IMR-90 (cell line): Measurements from ENCODE around the gene AGK. TPM values are rescaled to one million over a fixed set of nuclear protein-coding genes. Genes with fewer than 3 reads are reported as not detected.

ENCODE experiments used
- ATAC-seq: fragments of 200-7000 bp; cut with Tn5 transposase; 2 replicates; pipeline ENCODE4 v1.9.1; 2020; ENCODE audit warnings: low read depth, mild to moderate bottlenecking, moderate library complexity
- BruUV-seq: library from RNA; stranded (reverse); fragments of 400-500 nt; replicated peaks from 2 replicates; lab custom pipeline; 2021; lab: Mats Ljungman, UMichigan
- CTCF ChIA-PET: fragments of 300-600 bp; formaldehyde crosslinking; extraction: SDS; loops from one replicate; lab custom pipeline; 2021; ENCODE audit warnings: antibody characterized with exemption; lab: Yijun Ruan, JAX
- POLR2A ChIA-PET: fragments of 300-600 bp; sonication (Branson Sonifier 250); formaldehyde crosslinking; loops from one replicate; lab custom pipeline; 2022; ENCODE audit warnings: antibody characterized with exemption; ENCODE audit not compliant: unreplicated experiment; lab: Charles Lee
- DNase-seq: peaks from one replicate; pipeline ENCODE4 v3.0.0; 2013
- H2AFZ ChIP-seq: replicated peaks from 2 replicates; pipeline ENCODE3; 2013; ENCODE audit warnings: low read length, mild to moderate bottlenecking; ENCODE audit not compliant: poor library complexity
- H2AK5ac ChIP-seq: 2 replicates; pipeline ENCODE4 v1.6.1; 2013; ENCODE audit warnings: low read depth, low read length, inconsistent platforms
- H2AK9ac ChIP-seq: replicated peaks from 2 replicates; pipeline ENCODE3; 2013; ENCODE audit warnings: mild to moderate bottlenecking, low read depth, low read length, moderate library complexity; ENCODE audit not compliant: poor library complexity
- H2BK120ac ChIP-seq: 2 replicates; pipeline ENCODE4 v1.6.1; 2013; ENCODE audit warnings: low read depth, low read length, inconsistent platforms
- H2BK15ac ChIP-seq: 3 replicates; pipeline ENCODE4 v1.6.1; 2013; ENCODE audit warnings: low read depth, low read length, inconsistent platforms
- H2BK20ac ChIP-seq: 2 replicates; pipeline ENCODE4 v1.6.1; 2013; ENCODE audit warnings: low read depth, mild to moderate bottlenecking, inconsistent platforms, low read length, moderate library complexity
- H2BK5ac ChIP-seq: 2 replicates; pipeline ENCODE4 v1.6.1; 2013; ENCODE audit warnings: mild to moderate bottlenecking, low read depth, low read length, inconsistent platforms; ENCODE audit not compliant: poor library complexity, severe bottlenecking
- H3K14ac ChIP-seq: replicated peaks from 2 replicates; pipeline ENCODE4 v1.6.1; 2013; ENCODE audit warnings: low read depth, low read length, inconsistent platforms
- H3K18ac ChIP-seq: 2 replicates; pipeline ENCODE4 v1.6.1; 2013; ENCODE audit warnings: low read depth, low read length, control low read depth
- H3K23ac ChIP-seq: 2 replicates; pipeline ENCODE4 v1.6.1; 2013; ENCODE audit warnings: low read depth, low read length, inconsistent platforms
- H3K27ac ChIP-seq: 2 replicates; pipeline ENCODE4 v1.5.1; 2013; ENCODE audit warnings: mild to moderate bottlenecking, control low read depth, low read length; ENCODE audit not compliant: insufficient read depth
- H3K27me3 ChIP-seq: 2 replicates; pipeline ENCODE4 v1.6.1; 2013; ENCODE audit warnings: low read length; ENCODE audit not compliant: control insufficient read depth, insufficient read depth
- H3K36me3 ChIP-seq: 2 replicates; pipeline ENCODE4 v1.6.1; 2013; ENCODE audit warnings: low read length, mixed read lengths; ENCODE audit not compliant: control insufficient read depth, insufficient read depth
- H3K4ac ChIP-seq: 2 replicates; pipeline ENCODE4 v1.6.1; 2013; ENCODE audit warnings: low read depth, low read length, inconsistent platforms
- H3K4me1 ChIP-seq: 2 replicates; pipeline ENCODE4 v1.6.1; 2013; ENCODE audit warnings: low read length, mixed read lengths; ENCODE audit not compliant: control insufficient read depth, insufficient read depth
- H3K4me2 ChIP-seq: 2 replicates; pipeline ENCODE4 v1.6.1; 2013; ENCODE audit warnings: low read depth, mild to moderate bottlenecking, control low read depth, low read length, moderate library complexity
- H3K4me3 ChIP-seq: 2 replicates; pipeline ENCODE4 v1.5.1; 2013; ENCODE audit warnings: low read depth, mild to moderate bottlenecking, control low read depth, low read length, moderate library complexity; ENCODE audit not compliant: insufficient read depth
- H3K56ac ChIP-seq: 2 replicates; pipeline ENCODE4 v1.6.1; 2013; ENCODE audit warnings: low read length, inconsistent platforms; ENCODE audit not compliant: insufficient read depth; ENCODE audit errors: extremely low read depth
- H3K79me1 ChIP-seq, 2 experiments: 2 replicates each; pipeline ENCODE4 v1.6.1; 2013; ENCODE audit warnings: low read length in 2 of 2, inconsistent platforms in 1 of 2, low read depth in 1 of 2
- H3K9ac ChIP-seq: 2 replicates; pipeline ENCODE4 v1.6.1; 2013; ENCODE audit warnings: low read depth, low read length, control low read depth
- H3K9me1 ChIP-seq: 2 replicates; pipeline ENCODE4 v1.6.1; 2013; ENCODE audit warnings: low read length, inconsistent platforms; ENCODE audit not compliant: insufficient read depth
- H3K9me3 ChIP-seq: 2 replicates; pipeline ENCODE4 v1.6.1; 2013; ENCODE audit warnings: low read length; ENCODE audit not compliant: control insufficient read depth, insufficient read depth
- H4K20me1 ChIP-seq: 2 replicates; pipeline ENCODE4 v1.6.1; 2013; ENCODE audit warnings: low read length, inconsistent platforms; ENCODE audit not compliant: insufficient read depth
- H4K5ac ChIP-seq: 2 replicates; pipeline ENCODE4 v1.6.1; 2013; ENCODE audit warnings: mild to moderate bottlenecking, low read depth, low read length, control low read depth
- H4K8ac ChIP-seq, 2 experiments: 2 replicates each; pipeline ENCODE4 v1.6.1; 2013; ENCODE audit warnings: low read depth in 2 of 2, low read length in 2 of 2, control low read depth in 1 of 2, inconsistent platforms in 1 of 2
- H4K91ac ChIP-seq: 2 replicates; pipeline ENCODE4 v1.6.1; 2013; ENCODE audit warnings: low read depth, low read length, inconsistent platforms; ENCODE audit not compliant: insufficient read depth
- BHLHE40 ChIP-seq: fragments of 150-350 bp; IDR thresholded peaks from 2 replicates; pipeline ENCODE4 v1.6.1; 2016; ENCODE audit warnings: mild to moderate bottlenecking, low read depth, low read length
- CHD1 ChIP-seq: IDR thresholded peaks from 2 replicates; pipeline ENCODE4 v1.6.1; 2012; ENCODE audit warnings: low read depth, low read length, improper control_type of control experiment
- CTCF ChIP-seq: conservative IDR thresholded peaks from 2 replicates; pipeline ENCODE4 v1.5.1; 2012; ENCODE audit warnings: mild to moderate bottlenecking, low read depth, low read length, improper control_type of control experiment
- FOS ChIP-seq: fragments of 150-350 bp; IDR thresholded peaks from 2 replicates; pipeline ENCODE4 v1.6.1; 2016; ENCODE audit warnings: low read depth, low read length
- MAFK ChIP-seq: IDR thresholded peaks from 2 replicates; pipeline ENCODE4 v1.6.1; 2012; ENCODE audit warnings: low read depth, low read length, improper control_type of control experiment
- MXI1 ChIP-seq: IDR thresholded peaks from 2 replicates; pipeline ENCODE4 v1.6.1; 2012; ENCODE audit warnings: low read depth, mild to moderate bottlenecking, low read length, moderate library complexity, borderline replicate concordance
- NFE2L2 ChIP-seq: fragments of 150-350 bp; IDR thresholded peaks from 2 replicates; pipeline ENCODE4 v1.6.1; 2016; ENCODE audit warnings: low read depth, mild to moderate bottlenecking, low read length
- POLR2A ChIP-seq: IDR thresholded peaks from 2 replicates; pipeline ENCODE4 v1.6.1; 2012; ENCODE audit warnings: mild to moderate bottlenecking, low read depth, low read length
- RAD21 ChIP-seq: IDR thresholded peaks from 2 replicates; pipeline ENCODE4 v1.6.1; 2012; ENCODE audit warnings: low read length, improper control_type of control experiment
- RFX5 ChIP-seq: IDR thresholded peaks from 2 replicates; pipeline ENCODE4 v1.8.0; 2012; ENCODE audit warnings: low read depth, mild to moderate bottlenecking, low read length, moderate library complexity
- SMC3 ChIP-seq: fragments of 150-350 bp; IDR thresholded peaks from 2 replicates; pipeline ENCODE4 v1.6.1; 2016; ENCODE audit warnings: low read depth, mild to moderate bottlenecking, antibody characterized with exemption, low read length, moderate library complexity
- WGBS, 2 experiments: methylation state at CpG; one replicate each; pipeline versions ENCODE4 v1.1.5 to v1.1.7; 2013; ENCODE audit warnings: missing lambda C conversion rate in 2 of 2; ENCODE audit not compliant: insufficient read length in 1 of 2; ENCODE audit errors: extremely low coverage in 2 of 2; 5-methylcytosine and 5-hydroxymethylcytosine counted together
- dilution Hi-C: fragments of 300-500 bp; cut with HindIII; formaldehyde crosslinking; loops from one replicate; pipeline ENCODE4 v1.14.3; 2018; ENCODE audit warnings: low sequenced_read_pairs; ENCODE audit not compliant: unreplicated experiment
- in situ Hi-C: fragments of 300-500 bp; cut with MboI; formaldehyde crosslinking; loops from 3 replicates; pipeline ENCODE4 v1.14.3; 2019; ENCODE audit warnings: low sequenced_read_pairs, inconsistent platforms, mixed read lengths
- intact Hi-C: fragments of 100-400 bp; cut with micrococcal nuclease; formaldehyde crosslinking; loops from 2 replicates; pipeline ENCODE4 v1.10.0; 2022
- polyA plus RNA-seq, 3 experiments: library from polyadenylated mRNA; depleted of rRNA; stranded (reverse); fragments of >200 nt; gene quantifications; 2 replicates each; pipeline ENCODE4 v1.2.3, GENCODE V29; 2012; ENCODE audit warnings: low replicate concordance in 1 of 3
- total RNA-seq: library from RNA; depleted of rRNA; stranded (reverse); fragments of >200 nt; gene quantifications from 2 replicates; pipeline ENCODE4 v1.2.3, GENCODE V29; 2012
- TF ChIP-seq, protein P1 (sequence below): fragments of 150-350 bp; IDR thresholded peaks from 2 replicates; pipeline ENCODE4 v1.6.1; 2017; ENCODE audit warnings: mild to moderate bottlenecking, antibody characterized with exemption, low read length, low read depth

AGK gene
- total and polyA plus RNA-seq, 2 of the 4 experiments (the other 2 are of a cell fraction) = 35.5 to 37.3 TPM

DNA sequence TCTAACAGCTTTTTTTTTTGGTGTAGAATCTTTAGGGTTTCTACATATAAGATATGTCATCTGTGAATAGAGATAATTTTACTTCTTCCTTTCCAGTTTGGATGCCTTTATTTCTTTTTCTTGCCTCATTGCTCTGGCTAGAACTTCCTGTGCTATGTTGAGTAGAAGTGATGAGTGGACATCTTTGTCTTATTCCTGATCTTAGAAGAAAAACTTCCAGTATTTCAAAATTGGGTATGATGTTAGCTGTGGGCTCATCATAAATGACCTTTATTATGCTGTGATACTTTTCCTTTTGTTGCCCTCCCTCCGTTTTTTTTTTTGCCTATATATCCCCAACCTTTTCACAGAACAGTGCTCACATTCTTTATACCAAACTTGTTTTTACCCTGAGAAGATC lies 8.8 kb downstream of the AGK start:
- H4K91ac ChIP-seq = no peak overlapping the region
- peaks cover 4% of the 10 kb centered on the region; the same call in 1 of the 2 replicates for H3K9me1 ChIP-seq
- TF ChIP-seq SMC3 (no peak), RAD21 (no peak), CHD1 (no peak), BHLHE40 (no peak), FOS (no peak), MXI1 (no peak), MAFK (no peak), CTCF (no peak), RFX5 (no peak), POLR2A (no peak), NFE2L2 (no peak)
- TF ChIP-seq, protein P1, sequence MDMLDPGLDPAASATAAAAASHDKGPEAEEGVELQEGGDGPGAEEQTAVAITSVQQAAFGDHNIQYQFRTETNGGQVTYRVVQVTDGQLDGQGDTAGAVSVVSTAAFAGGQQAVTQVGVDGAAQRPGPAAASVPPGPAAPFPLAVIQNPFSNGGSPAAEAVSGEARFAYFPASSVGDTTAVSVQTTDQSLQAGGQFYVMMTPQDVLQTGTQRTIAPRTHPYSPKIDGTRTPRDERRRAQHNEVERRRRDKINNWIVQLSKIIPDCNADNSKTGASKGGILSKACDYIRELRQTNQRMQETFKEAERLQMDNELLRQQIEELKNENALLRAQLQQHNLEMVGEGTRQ = no peak
- no peak overlapping the region for H2BK15ac ChIP-seq
- intact Hi-C loops (loop anchor here (2.0 kb wide), 1 partner anchor 15 kb away; no protein-coding TSS in a partner anchor), in situ Hi-C loops (no loop called here), dilution Hi-C loops (no loop called here)
- H3K36me3 ChIP-seq = peaks cover 10% of the 10 kb centered on the region; the same call in 1 of the 2 replicates
- DNase-seq (no peak), ATAC-seq (no peak)
- peaks cover 0 to 6% of the 10 kb centered on the region in 2 experiments; a peak in 2 of 4 replicates for H3K79me1 ChIP-seq
- no peak overlapping the region for H4K5ac ChIP-seq
- no peaks in the 10 kb centered on the region for H3K27me3 ChIP-seq
- no peak overlapping the region for H2AK5ac ChIP-seq
- H2BK120ac ChIP-seq = no peak overlapping the region
- no TSS peak for BruUV-seq
- POLR2A ChIA-PET = no interaction called here
- whole genome bisulfite sequencing, 2 experiments = no CpG with 5 or more reads among the region's 1 CpG
- no peak overlapping the region for H2AK9ac ChIP-seq
- H2AFZ ChIP-seq = no peak overlapping the region
- no peak overlapping the region for H3K4ac ChIP-seq
- no peak overlapping the region for H3K9ac ChIP-seq
- peaks cover 3% of the 10 kb centered on the region for H3K4me1 ChIP-seq
- H3K14ac ChIP-seq = no peak overlapping the region
- no peak overlapping the region for H3K23ac ChIP-seq
- no peak overlapping the region for H3K27ac ChIP-seq
- H3K9me3 ChIP-seq = no peaks in the 10 kb centered on the region
- peaks cover 13% of the 10 kb centered on the region for H4K20me1 ChIP-seq
- H4K8ac ChIP-seq = no peak overlapping the region
- CTCF ChIA-PET = no interaction called here
- H3K56ac ChIP-seq = no peak overlapping the region
- no peak overlapping the region for H3K18ac ChIP-seq
- no peak overlapping the region for H2BK5ac ChIP-seq
- no peak overlapping the region for H3K4me3 ChIP-seq
- H2BK20ac ChIP-seq = no peak overlapping the region
- H3K4me2 ChIP-seq = no peak overlapping the region
